Neuronal stem cell (in vitro differentiated cells): ENCODE measurements around the gene RGS6.

Experiments used
- DNase-seq: peaks from one replicate; pipeline ENCODE4 v3.0.0-alpha.2; 2013; ENCODE audit warnings: low spot score
- H2AFZ ChIP-seq: one replicate; pipeline ENCODE4 v1.6.1; 2013; ENCODE audit warnings: mild to moderate bottlenecking, low read length, inconsistent platforms
- H2AK5ac ChIP-seq: 2 replicates; pipeline ENCODE4 v1.6.1; 2013; ENCODE audit warnings: low read depth, mild to moderate bottlenecking, inconsistent platforms, low read length, moderate library complexity, mixed read lengths
- H2BK120ac ChIP-seq: 2 replicates; pipeline ENCODE4 v1.6.1; 2013; ENCODE audit warnings: low read depth, mild to moderate bottlenecking, inconsistent platforms, low read length, moderate library complexity, mixed read lengths
- H2BK12ac ChIP-seq: one replicate; pipeline ENCODE4 v1.6.1; 2013; ENCODE audit warnings: low read length, inconsistent platforms
- H2BK15ac ChIP-seq: 2 replicates; pipeline ENCODE4 v1.6.1; 2013; ENCODE audit warnings: mild to moderate bottlenecking, low read length, inconsistent platforms, mixed read lengths
- H2BK5ac ChIP-seq: one replicate; pipeline ENCODE4 v1.6.1; 2013; ENCODE audit warnings: inconsistent platforms, mild to moderate bottlenecking, low read length, moderate library complexity
- H3K14ac ChIP-seq: one replicate; pipeline ENCODE4 v1.6.1; 2013; ENCODE audit warnings: low read length, inconsistent platforms
- H3K18ac ChIP-seq: 2 replicates; pipeline ENCODE4 v1.6.1; 2013; ENCODE audit warnings: low read length, inconsistent platforms
- H3K23ac ChIP-seq: 2 replicates; pipeline ENCODE4 v1.6.1; 2013; ENCODE audit warnings: low read depth, mild to moderate bottlenecking, mixed read lengths, low read length, inconsistent platforms; ENCODE audit not compliant: poor library complexity
- H3K27ac ChIP-seq: replicated peaks from 3 replicates; pipeline ENCODE4 v1.5.1; 2013; ENCODE audit warnings: low read length, inconsistent platforms
- H3K27me3 ChIP-seq, 3 experiments: 2 replicates each; pipeline ENCODE4 v1.6.1; 2013; ENCODE audit warnings: low read length in 3 of 3, mild to moderate bottlenecking in 2 of 3, inconsistent platforms in 1 of 3, low read depth in 1 of 3, mixed read lengths in 1 of 3, moderate library complexity in 1 of 3; ENCODE audit not compliant: control insufficient read depth in 3 of 3, insufficient read depth in 3 of 3
- H3K36me3 ChIP-seq, 2 donors: replicated peaks in 1 of 2; 2 replicates each; pipeline ENCODE4 v1.6.1; 2013; ENCODE audit warnings: low read length in 2 of 2; ENCODE audit not compliant: control insufficient read depth in 2 of 2, insufficient read depth in 2 of 2
- H3K4ac ChIP-seq: 2 replicates; pipeline ENCODE4 v1.6.1; 2013; ENCODE audit warnings: inconsistent platforms, mild to moderate bottlenecking, low read length, moderate library complexity
- H3K4me1 ChIP-seq, 2 donors: 1 replicate in 1 of 2; 2 replicates in 1 of 2; pipeline ENCODE4 v1.6.1; 2013; ENCODE audit warnings: low read length in 2 of 2, low read depth in 1 of 2; ENCODE audit not compliant: control insufficient read depth in 2 of 2, insufficient read depth in 1 of 2
- H3K4me2 ChIP-seq: one replicate; pipeline ENCODE4 v1.6.1; 2013; ENCODE audit warnings: mild to moderate bottlenecking, low read length, inconsistent platforms; ENCODE audit not compliant: insufficient read depth, poor library complexity, severe bottlenecking
- H3K4me3 ChIP-seq, 2 donors: 2 replicates each; pipeline ENCODE4 v1.5.1; 2013; ENCODE audit warnings: low read length in 2 of 2, mild to moderate bottlenecking in 2 of 2, inconsistent platforms in 1 of 2, moderate library complexity in 1 of 2
- H3K79me1 ChIP-seq: one replicate; pipeline ENCODE4 v1.6.1; 2013; ENCODE audit warnings: low read depth, mild to moderate bottlenecking, inconsistent platforms, low read length, moderate library complexity
- H3K9ac ChIP-seq: one replicate; pipeline ENCODE4 v1.6.1; 2013; ENCODE audit warnings: mild to moderate bottlenecking, low read depth, low read length, inconsistent platforms; ENCODE audit not compliant: poor library complexity
- H3K9me3 ChIP-seq, 2 donors: replicated peaks in 1 of 2; 2 replicates each; pipeline versions ENCODE3 to v1.6.1; 2013; ENCODE audit warnings: low read length in 2 of 2, mild to moderate bottlenecking in 2 of 2, inconsistent platforms in 1 of 2, low read depth in 1 of 2, mixed read lengths in 1 of 2, moderate library complexity in 1 of 2; ENCODE audit not compliant: control insufficient read depth in 2 of 2, insufficient read depth in 1 of 2
- H4K8ac ChIP-seq: one replicate; pipeline ENCODE4 v1.6.1; 2013; ENCODE audit warnings: low read depth, mild to moderate bottlenecking, inconsistent platforms, low read length, moderate library complexity
- H4K91ac ChIP-seq: one replicate; pipeline ENCODE4 v1.6.1; 2013; ENCODE audit warnings: low read length, low read depth, mild to moderate bottlenecking, inconsistent platforms; ENCODE audit not compliant: poor library complexity
- WGBS, 2 donors: extraction: QIAGEN DNeasy Blood & Tissue Kit; methylation state at CpG; one replicate each; pipeline ENCODE4 v1.1.7; 2013; ENCODE audit warnings: missing lambda C conversion rate in 2 of 2, mixed read lengths in 1 of 2; ENCODE audit not compliant: insufficient read length in 2 of 2, insufficient replicate concordance in 1 of 2; ENCODE audit errors: extremely low coverage in 2 of 2; 5-methylcytosine and 5-hydroxymethylcytosine counted together

Gene RGS6

DNA sequence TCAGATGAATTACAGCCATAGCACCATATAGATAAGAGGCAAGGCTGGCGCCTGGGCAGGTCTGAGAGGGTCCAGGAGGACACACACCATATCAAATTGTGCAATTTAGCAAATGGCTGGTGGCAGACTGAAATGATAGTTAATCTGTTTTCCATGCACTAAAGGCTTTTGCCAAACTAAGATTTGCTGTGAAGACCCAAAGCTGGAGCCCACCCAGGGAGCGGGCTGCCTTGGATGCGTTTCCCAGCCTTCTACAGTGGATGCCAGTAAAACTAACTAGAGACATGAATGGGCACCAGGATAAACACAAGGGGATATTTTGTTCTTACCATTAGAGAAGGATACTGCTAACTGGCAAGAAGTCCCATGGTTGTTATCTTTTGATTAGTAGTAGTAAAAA is 486.6 kb downstream of the RGS6 start:
- no peak overlapping the region for H2BK120ac ChIP-seq
- no peak overlapping the region for H3K23ac ChIP-seq
- no peak overlapping the region for H3K4ac ChIP-seq
- H3K14ac ChIP-seq: no peak overlapping the region
- no peaks in the 10 kb centered on the region for H3K36me3 ChIP-seq
- H3K79me1 ChIP-seq: no peaks in the 10 kb centered on the region
- H3K4me2 ChIP-seq: no peak overlapping the region
- H4K8ac ChIP-seq: no peak overlapping the region
- no peak overlapping the region for H2BK5ac ChIP-seq
- H3K27ac ChIP-seq: no peak overlapping the region
- H3K27me3 ChIP-seq: no peaks in the 10 kb centered on the region
- peaks cover 2 to 8% of the 10 kb centered on the region in 2 donors for H3K9me3 ChIP-seq
- no peak overlapping the region for H2AK5ac ChIP-seq
- H3K18ac ChIP-seq: no peak overlapping the region
- H4K91ac ChIP-seq: no peak overlapping the region
- DNase-seq: no peak
- no peak overlapping the region for H2BK12ac ChIP-seq
- no peaks in the 10 kb centered on the region for H3K4me1 ChIP-seq
- no peak overlapping the region for H3K9ac ChIP-seq
- no peak overlapping the region for H2AFZ ChIP-seq
- no CpG with 5 or more reads among the region's 3 CpGs for WGBS, 2 donors
- no peak overlapping the region for H3K4me3 ChIP-seq
- no peak overlapping the region for H2BK15ac ChIP-seq

DNA sequence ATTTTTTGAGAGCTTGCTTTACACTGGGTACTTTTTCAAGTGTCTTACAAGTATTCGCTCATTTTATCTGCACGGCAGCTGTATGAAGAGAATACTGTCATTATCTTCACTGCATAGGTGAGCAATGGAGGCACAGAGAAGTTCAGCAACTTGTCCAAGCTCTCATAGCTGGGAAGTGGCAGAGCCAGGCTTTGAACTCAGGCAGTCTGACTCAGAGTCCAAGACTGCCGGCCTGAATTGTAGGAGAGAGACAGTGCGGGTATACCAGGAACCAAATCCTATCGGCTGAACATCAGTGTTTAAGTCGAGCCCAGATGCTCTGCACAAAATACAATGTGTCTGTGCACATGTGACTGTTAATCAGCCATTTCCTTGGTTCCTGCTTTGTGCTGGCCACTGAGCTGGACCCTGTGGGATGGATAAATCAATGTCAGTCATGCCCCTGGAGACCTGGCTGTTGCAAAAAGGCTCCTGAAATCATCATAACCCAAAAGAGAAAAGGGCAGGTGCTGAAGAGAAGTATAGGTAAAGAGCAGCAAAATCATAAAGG is 487.1 kb downstream of the RGS6 start:
- Histone ChIP-seq H3K27me3 (no peaks in the 10 kb centered on the region), H2BK12ac (no peak overlapping the region), H2AFZ (no peak overlapping the region), H3K18ac (no peak overlapping the region), H3K9me3 (peaks cover 2 to 8% of the 10 kb centered on the region in 2 donors), H3K27ac (no peak overlapping the region), H3K4ac (no peak overlapping the region), H3K4me3 (no peak overlapping the region), H3K23ac (no peak overlapping the region), H3K4me1 (no peaks in the 10 kb centered on the region), H2AK5ac (no peak overlapping the region), H3K14ac (no peak overlapping the region), H3K4me2 (no peak overlapping the region), H3K79me1 (no peaks in the 10 kb centered on the region), H4K8ac (no peak overlapping the region), H2BK120ac (no peak overlapping the region), H4K91ac (no peak overlapping the region), H2BK15ac (no peak overlapping the region), H3K9ac (no peak overlapping the region), H3K36me3 (no peaks in the 10 kb centered on the region), H2BK5ac (no peak overlapping the region)
- no peak for DNase-seq
- no CpG with 5 or more reads among the region's 6 CpGs for WGBS, 2 donors

DNA sequence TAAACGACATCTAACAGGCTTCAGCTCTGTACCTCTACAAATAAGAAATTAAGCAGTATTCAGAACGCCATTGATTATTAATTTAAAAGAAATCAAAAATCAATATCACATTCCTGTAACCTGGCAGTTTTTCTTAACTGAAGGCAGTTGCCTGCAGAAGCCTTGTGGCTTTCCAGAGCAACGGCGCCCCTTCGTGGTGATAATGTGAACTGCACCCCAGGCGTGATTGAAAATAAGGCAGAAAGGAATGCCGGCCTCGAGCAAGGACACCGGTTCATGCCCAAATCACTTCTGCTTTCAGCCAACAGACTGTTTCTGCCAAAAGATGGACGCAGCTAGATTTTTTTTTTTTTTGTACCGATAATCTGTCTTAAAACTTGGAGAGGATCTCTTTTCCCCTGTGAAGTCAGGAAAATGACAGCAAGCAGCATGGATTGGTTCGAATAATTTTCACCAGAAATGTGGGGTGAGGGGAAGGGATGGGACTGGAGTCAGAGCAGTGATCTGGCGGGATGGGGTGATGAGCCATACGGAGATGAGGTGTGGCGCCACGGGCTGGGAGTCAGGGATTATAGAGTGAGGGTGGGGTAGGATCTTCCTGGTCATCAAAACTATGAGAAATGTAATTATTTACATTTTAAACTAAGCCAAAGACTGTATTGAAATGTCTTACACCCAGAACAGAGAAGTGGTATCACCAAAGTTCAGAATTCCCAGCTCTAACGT is 488.7 kb downstream of the RGS6 start:
- peak overlapping the region; percentile 77 for H2AFZ ChIP-seq
- H4K91ac ChIP-seq: no peak overlapping the region
- H3K79me1 ChIP-seq: no peaks in the 10 kb centered on the region
- no peak overlapping the region for H3K9ac ChIP-seq
- no peak overlapping the region for H3K18ac ChIP-seq
- DNase-seq: peak; percentile 80
- H3K14ac ChIP-seq: no peak overlapping the region
- H3K4me3 ChIP-seq: peak overlapping the region in 1 of 2 donors; percentile 57
- no peak overlapping the region for H2BK120ac ChIP-seq
- peaks cover 2 to 6% of the 10 kb centered on the region in 2 donors for H3K9me3 ChIP-seq
- no peaks in the 10 kb centered on the region for H3K4me1 ChIP-seq
- no peaks in the 10 kb centered on the region for H3K27me3 ChIP-seq
- H3K4ac ChIP-seq: no peak overlapping the region
- H3K23ac ChIP-seq: no peak overlapping the region
- no peak overlapping the region for H2BK15ac ChIP-seq
- H3K4me2 ChIP-seq: no peak overlapping the region
- WGBS, 2 donors: no CpG with 5 or more reads among the region's 17 CpGs
- no peak overlapping the region for H3K27ac ChIP-seq
- no peaks in the 10 kb centered on the region for H3K36me3 ChIP-seq
- H4K8ac ChIP-seq: no peak overlapping the region
- no peak overlapping the region for H2BK5ac ChIP-seq
- no peak overlapping the region for H2BK12ac ChIP-seq
- H2AK5ac ChIP-seq: no peak overlapping the region

GRCh38 chr14:72423957-72424356 is 491.7 kb downstream of the RGS6 start:
- no CpG with 5 or more reads among the region's 1 CpG for WGBS, 2 donors
- H3K9me3 ChIP-seq: peaks cover 4 to 11% of the 10 kb centered on the region in 2 donors
- H3K14ac ChIP-seq: no peak overlapping the region
- no peaks in the 10 kb centered on the region for H3K36me3 ChIP-seq
- H4K8ac ChIP-seq: no peak overlapping the region
- H3K27ac ChIP-seq: no peak overlapping the region
- no peaks in the 10 kb centered on the region for H3K4me1 ChIP-seq
- H3K18ac ChIP-seq: no peak overlapping the region
- no peak overlapping the region for H2AFZ ChIP-seq
- no peak overlapping the region for H2BK5ac ChIP-seq
- H3K27me3 ChIP-seq: no peaks in the 10 kb centered on the region
- no peak overlapping the region for H3K4me3 ChIP-seq
- H3K79me1 ChIP-seq: no peaks in the 10 kb centered on the region
- H2BK15ac ChIP-seq: no peak overlapping the region
- H4K91ac ChIP-seq: no peak overlapping the region
- no peak overlapping the region for H2AK5ac ChIP-seq
- H3K4ac ChIP-seq: no peak overlapping the region
- no peak overlapping the region for H3K23ac ChIP-seq
- H3K4me2 ChIP-seq: no peak overlapping the region
- H2BK12ac ChIP-seq: no peak overlapping the region
- no peak for DNase-seq
- H2BK120ac ChIP-seq: no peak overlapping the region
- H3K9ac ChIP-seq: no peak overlapping the region
